NCI-H1417 treated with DMSO at 0.1 percent for 48 hours (cell line): Measurements from ENCODE around the gene SH3BGRL2.

Source experiments
- DNase-seq: peaks from one replicate; lab custom pipeline; 2025; lab: John Stamatoyannopoulos, UW

Gene SH3BGRL2

DNA sequence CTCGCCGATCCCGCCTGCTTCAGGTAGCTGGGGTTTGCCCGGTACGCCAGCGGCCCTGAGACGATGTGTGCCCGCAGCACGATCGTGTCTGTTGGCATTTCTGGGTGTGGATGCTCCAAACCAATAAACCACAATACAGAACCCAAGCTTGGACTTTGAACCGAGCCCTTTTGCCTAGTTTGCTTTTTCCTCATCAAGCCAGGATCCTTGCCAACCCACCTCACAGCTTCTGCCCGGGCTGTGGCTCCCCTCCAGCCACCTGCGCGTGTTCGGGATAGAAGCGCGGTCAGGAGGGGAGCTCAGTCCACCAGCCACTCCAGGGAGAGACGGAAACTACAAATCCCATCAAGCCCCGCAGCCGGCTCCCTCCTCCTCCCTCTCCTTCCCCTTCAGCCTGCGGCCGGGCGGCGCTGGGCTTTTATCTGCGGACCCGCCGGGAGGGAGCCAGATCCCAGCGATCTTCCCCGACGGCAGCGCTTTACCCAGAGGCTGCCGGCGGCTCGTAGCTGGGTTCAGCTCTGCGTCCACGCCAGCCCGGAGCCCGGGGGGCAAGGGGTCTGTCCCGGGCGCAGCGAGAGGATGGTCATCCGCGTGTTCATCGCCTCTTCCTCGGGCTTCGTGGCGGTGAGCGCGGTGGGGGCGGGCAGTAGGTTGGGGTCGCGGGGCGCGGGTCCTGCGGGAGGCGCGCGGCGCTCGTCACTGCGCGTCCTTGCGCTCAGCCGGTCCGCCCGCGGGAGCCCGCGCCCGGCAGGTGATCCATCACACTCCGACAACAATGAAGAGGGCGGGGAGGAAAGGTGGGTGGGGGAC is at the start of gene SH3BGRL2:
SH3BGRL2 (plus strand) TSS at position 447 of the 810 bp plus-strand sequence; CDS start at position 580, 133 bp downstream.
- DNase-seq = no peak

DNA sequence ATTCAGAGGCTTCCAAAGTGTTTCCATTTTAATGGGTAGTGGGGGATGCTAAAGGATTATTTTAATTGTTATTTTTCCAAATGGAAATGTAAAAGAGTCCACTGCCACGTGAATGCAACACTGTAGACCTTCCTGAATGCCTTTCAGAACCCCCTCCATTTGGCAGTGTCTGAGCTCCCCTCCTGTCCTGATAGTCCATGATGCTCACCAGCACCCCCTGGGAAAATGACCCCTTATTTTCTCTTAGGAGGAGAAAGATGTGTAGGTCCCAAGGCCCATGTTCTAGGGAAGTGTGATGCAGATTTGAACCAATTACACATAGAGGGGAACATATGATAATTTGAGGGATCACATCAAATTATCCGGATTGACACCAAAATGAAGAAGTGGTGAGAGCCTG is 46.8 kb upstream of the SH3BGRL2 start:
- no peak for DNase-seq

DNA sequence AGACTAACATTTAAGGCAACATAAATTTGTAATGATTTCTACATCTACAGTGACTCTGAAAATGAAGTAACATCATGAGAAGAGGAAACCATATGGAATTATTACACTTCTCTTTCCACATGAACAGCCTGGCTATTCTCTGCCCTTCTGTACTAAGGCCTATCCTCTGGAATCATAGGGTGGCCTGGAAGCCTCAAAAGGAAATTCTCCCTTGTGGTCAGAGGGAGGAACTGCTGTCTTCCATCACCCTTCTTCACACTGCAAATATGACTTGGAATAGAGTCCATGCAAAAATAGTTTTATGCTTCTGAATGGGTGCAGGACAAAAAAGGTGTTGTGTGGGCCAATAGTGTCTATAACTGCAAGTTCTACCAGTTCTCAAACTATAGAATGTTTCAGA is 44.6 kb upstream of the SH3BGRL2 start:
- no peak for DNase-seq

DNA sequence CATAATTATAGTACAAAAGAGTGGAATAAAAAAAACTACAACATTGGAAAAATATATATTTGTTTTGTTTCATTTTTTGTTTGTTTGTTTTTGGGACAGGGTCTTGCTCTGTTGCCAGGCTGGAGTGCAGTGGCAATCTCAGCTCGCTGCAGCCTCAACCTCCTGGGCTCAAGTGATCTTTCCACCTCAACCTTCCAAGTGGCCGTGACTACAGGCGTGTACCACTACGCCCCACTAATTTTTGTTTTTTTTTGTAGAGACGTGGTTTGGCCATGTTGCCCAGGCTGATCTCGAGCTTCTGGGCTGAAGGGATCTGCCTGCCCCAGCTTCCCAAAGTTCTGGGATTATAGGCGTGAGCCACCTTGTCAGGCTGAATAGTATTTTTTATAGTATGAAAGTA is 41.4 kb upstream of the SH3BGRL2 start:
- no peak for DNase-seq

DNA sequence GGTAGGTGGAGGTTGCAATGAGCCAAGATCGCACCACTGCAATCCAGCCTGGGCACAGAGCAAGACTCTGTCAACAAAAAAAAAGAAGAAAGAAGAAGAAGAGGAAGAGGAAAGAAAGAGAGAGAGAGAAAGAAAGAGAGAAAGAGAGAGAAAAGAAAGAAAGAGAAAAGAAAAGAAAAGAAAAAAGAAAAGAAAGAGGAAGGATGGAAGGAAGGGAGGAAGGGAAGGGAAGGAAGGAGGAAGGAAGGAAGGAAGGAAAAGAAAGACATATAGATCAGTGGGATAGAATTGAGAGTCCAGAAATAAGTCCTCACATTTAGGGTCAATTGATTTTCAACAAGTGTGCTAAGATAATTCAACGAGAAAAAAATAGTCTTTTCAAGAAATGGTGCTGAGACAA is 34.0 kb upstream of the SH3BGRL2 start:
- DNase-seq = no peak

GRCh38 chr6:79598012-79598411 is 33.1 kb upstream of the SH3BGRL2 start:
- DNase-seq = no peak

DNA sequence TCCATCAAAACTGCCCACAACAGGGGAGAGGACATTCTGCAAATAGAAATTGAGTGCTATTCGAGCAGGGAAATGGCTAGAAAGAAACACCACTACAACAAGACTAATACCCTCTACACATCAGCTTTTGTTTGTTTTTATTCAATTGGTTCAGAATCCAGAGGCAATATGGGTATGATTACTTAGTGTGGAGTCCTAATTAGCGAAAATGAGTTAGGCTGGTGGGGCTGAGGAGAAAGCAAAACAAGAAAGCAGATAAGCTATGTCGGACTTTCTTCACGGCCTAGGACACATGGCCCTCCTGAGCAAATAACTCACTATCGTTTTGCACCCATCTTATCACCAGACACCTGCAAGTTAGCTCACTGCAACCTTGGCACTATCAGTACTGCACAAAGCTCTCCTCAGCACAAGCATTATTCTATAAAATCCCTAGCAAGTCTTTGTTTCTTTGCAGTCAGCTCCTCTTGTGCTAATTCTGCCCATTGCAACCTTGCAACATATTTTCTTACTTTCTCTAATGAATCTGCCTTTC is 31.3 kb upstream of the SH3BGRL2 start:
- no peak for DNase-seq

- no peak for DNase-seq
Observed at GRCh38 chr6:79600313-79600712, 30.8 kb upstream of the SH3BGRL2 start.

DNA sequence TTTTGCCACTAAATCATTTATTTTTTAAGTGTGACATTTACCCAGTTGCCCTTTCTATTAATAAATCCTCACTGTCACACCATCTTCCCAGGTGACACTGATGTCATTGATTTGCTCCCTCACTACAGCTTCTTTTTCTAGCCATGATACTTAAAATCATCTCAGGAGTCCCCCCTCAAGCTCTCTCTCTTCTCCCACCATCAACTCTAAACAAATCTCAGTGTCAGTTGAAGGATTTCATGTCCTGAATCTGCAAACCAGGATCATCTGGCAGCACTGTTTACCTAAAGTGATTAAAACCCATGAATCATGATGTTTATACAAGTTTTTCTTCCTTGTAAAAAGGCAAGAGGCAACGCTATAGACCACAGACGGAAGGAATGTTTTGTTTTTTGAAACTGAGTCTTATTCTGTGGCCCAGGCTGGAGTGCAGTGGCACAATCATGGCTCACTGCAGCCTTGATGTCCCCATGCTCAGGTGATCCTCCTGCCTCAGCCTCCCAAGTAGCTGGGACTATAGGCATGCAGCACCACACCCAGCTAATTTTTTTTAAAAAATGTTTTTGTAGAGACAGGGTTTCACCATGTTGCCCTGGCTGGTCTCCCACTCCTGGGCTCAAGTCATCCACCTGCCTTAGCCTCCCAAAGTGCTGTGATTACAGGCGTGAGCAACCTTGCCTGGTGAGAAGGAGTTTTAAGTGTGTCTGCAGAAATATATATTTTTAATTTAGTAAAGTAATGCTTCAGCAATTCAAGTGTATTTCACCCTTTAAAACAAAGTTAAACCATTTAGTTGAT is 30.1 kb upstream of the SH3BGRL2 start:
- no peak for DNase-seq

- DNase-seq = peak; percentile 18
Observed at GRCh38 chr6:79602859-79603258, 28.3 kb upstream of the SH3BGRL2 start.

- no peak for DNase-seq
Observed at GRCh38 chr6:79604583-79605037, 26.5 kb upstream of the SH3BGRL2 start.

- no peak for DNase-seq
Observed at GRCh38 chr6:79605061-79605460, 26.1 kb upstream of the SH3BGRL2 start.

DNA sequence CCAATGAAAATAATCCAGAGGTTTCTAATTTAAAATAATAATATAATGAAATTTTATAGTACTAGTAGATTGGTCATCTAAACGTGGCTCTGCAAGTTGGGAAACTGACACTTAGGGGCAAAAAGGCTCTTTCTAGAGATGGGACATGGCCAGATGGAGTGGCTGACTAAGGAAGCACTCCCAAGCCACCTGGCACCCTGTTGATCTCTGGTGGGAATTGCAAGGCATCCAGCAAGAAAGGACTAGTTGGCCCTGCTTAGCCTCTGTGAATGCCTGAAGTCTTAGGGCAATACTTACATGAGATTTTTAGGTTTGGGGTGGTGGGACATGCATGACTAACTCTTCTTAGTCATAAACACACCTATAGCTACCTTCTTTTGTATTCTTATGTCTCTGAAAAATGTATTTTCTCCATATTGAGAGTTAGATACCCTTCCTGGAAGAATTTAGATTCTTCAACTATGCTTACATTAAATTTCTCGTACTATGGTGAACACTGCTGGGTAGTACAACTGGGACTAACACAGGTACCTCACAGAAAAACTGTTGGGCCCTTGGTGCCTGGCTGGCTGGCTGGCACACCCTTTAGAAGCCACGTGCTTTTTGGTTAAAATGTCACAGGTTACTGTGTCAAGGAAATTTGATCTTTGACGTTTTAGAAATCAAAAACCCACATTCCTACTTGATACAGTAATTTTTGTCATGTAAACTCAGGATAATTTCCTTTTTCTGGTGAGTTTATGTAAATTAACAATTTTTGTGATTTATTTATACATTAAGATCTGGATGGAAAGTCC is 25.0 kb upstream of the SH3BGRL2 start:
- no peak for DNase-seq

- no peak for DNase-seq
Observed at GRCh38 chr6:79607000-79607399, 24.1 kb upstream of the SH3BGRL2 start.

DNA sequence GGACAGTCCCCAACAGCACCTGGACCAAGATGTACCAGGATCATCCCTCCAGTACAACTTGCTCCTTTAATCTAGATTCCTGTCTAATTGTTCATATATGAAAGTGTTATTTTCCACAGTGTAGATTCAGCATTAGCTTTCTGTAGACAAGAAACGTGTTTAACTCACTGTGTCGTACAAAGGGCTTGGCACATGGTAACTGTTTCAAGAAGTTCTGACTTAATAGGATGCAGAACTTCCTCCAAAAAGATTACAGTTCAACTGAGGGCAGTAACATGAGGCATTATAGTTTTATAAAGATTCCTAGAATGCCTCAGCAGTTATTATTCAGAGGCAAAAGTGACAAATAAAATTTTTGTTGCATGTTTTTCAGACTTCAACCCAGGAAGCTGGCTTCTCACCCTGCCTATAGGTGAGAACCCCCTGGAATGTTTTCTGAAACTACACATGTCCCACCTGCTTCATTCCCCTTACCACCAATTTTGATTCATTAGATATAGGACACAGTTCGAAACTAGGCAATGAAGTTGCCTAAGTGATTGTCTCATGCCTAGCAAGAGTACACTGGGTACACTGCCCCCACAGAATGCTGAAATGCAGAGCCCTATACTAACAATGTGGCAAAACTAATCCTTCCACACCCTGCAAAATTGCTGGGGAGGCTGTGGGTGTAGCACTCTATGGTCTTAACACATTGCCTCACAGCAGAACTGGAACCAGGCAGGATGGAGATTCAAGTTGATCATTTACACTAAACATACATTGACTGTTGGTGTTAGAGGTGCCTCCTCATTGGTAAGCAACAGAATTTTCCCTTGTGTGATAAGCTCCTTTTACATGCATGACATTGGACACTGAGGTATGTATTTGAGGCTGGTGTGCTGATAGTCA is 22.6 kb upstream of the SH3BGRL2 start:
- no peak for DNase-seq

- DNase-seq = no peak
Observed at GRCh38 chr6:79609225-79609595, 21.9 kb upstream of the SH3BGRL2 start.

DNA sequence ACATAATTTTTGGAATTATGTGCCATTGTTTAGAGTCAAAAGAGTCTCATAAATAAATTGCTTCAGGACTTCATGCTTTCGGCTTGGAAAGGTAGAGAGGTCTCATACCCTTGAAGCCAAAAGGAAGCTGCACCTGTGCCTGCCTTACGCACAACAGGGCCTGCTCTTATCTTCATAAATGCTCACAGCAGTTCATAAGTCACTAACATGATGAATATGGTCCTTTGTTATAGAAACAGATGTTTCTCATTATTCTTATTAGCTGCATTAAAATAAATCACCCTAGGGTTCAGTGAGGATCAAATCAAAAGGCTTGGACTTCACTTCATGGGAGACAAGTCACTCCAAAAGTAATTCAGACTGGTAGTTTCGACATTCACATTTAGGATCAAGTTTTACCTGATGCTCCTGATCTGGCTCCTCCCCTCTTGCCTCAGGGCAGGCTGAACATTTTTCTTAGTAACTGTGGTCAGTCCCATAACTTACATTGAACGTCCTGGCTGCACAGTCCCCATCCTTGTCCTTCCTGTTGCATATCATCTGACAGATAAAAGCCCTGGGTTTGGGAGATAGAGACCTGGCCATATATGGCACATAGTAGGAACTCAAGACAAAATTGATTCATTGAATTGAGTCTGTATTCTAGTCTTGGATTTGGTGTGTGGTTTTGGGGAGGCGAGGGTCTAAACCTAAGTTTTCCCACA is 20.7 kb upstream of the SH3BGRL2 start:
- no peak for DNase-seq

DNA sequence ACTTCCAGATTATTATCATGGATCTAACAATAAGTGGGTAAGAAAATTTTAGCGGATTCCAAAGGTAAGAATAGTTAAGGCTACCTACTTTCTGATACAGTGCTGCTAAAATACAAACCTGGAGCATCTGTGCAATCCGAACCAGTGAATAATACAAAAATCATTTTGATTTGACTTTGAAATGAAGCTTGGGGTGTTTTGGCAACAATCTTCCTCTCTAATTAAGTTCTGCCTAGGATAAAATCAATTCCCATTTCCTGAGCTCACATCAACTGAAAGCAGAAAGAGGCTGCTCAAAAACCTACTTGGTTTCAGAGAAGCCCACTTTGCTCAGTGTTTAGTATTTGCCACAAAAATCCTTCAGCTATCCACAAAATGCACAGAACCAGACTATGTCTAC is 18.7 kb upstream of the SH3BGRL2 start:
- no peak for DNase-seq

GRCh38 chr6:79612918-79613317 is 18.2 kb upstream of the SH3BGRL2 start:
- DNase-seq = no peak

- DNase-seq = no peak
Observed at GRCh38 chr6:79613912-79614311, 17.2 kb upstream of the SH3BGRL2 start.
